Neural cell (in vitro differentiated cells): ENCODE measurements around the gene CAMK1D. TPM values are rescaled to one million over a fixed set of nuclear protein-coding genes. Genes with fewer than 3 reads are reported as not detected.

Experiments used
- H2AFZ ChIP-seq: fragments of 200-600, 300-800 bp; sonication (generic), shearing (Covaris generic); 2 replicates; pipeline ENCODE4 v1.6.0; 2014; ENCODE audit warnings: low read depth, mild to moderate bottlenecking, antibody characterized with exemption, low read length, moderate library complexity
- H3F3A ChIP-seq: fragments of 200-600 bp; shearing (Covaris generic); 2 replicates; pipeline ENCODE4 v1.6.1; 2016; ENCODE audit warnings: mild to moderate bottlenecking, moderate library complexity, mixed read lengths, antibody characterized with exemption, low read length; ENCODE audit not compliant: insufficient read depth, poor library complexity, severe bottlenecking
- H3K27ac ChIP-seq: fragments of 200-600, 300-800 bp; sonication (generic), shearing (Covaris generic); 2 replicates; pipeline ENCODE4 v1.5.1; 2014; ENCODE audit warnings: mild to moderate bottlenecking, low read length, moderate library complexity
- H3K27me3 ChIP-seq: fragments of 300-800, 200-600 bp; sonication (generic), shearing (Covaris generic); 2 replicates; pipeline ENCODE4 v1.6.0; 2014; ENCODE audit warnings: mild to moderate bottlenecking, low read depth, low read length, moderate library complexity; ENCODE audit not compliant: insufficient read depth
- H3K36me3 ChIP-seq: fragments of 300-800, 200-600 bp; sonication (generic), shearing (Covaris generic); 2 replicates; pipeline ENCODE4 v1.5.1; 2014; ENCODE audit warnings: mild to moderate bottlenecking, antibody characterized with exemption, low read length, moderate library complexity; ENCODE audit not compliant: insufficient read depth
- H3K4me2 ChIP-seq: fragments of 300-800, 200-600 bp; sonication (generic), shearing (Covaris generic); 2 replicates; pipeline ENCODE4 v1.6.0; 2014; ENCODE audit warnings: mild to moderate bottlenecking, low read length
- H3K4me3 ChIP-seq: fragments of 300-800, 200-600 bp; sonication (generic), shearing (Covaris generic); 2 replicates; pipeline ENCODE4 v1.5.1; 2014; ENCODE audit warnings: mild to moderate bottlenecking, low read length, moderate library complexity
- H3K79me2 ChIP-seq: fragments of 200-600 bp; shearing (Covaris generic); replicated peaks from 2 replicates; pipeline ENCODE4 v1.6.0; 2014; ENCODE audit warnings: mild to moderate bottlenecking, low read length, moderate library complexity; ENCODE audit not compliant: insufficient read depth
- H3K9ac ChIP-seq: fragments of 300-800, 200-600 bp; sonication (generic), shearing (Covaris generic); 2 replicates; pipeline ENCODE4 v1.6.1; 2016; ENCODE audit warnings: mild to moderate bottlenecking, low read length, mixed read lengths
- H3K9me2 ChIP-seq: fragments of 200-600 bp; shearing (Covaris generic); 2 replicates; pipeline ENCODE4 v1.6.1; 2016; ENCODE audit warnings: mild to moderate bottlenecking, low read length, mixed read lengths; ENCODE audit not compliant: insufficient read depth
- H3K9me3 ChIP-seq: fragments of 200-600, 300-800 bp; sonication (generic), shearing (Covaris generic); 2 replicates; pipeline ENCODE4 v1.6.1; 2016; ENCODE audit warnings: mild to moderate bottlenecking, mixed run types, low read length, moderate library complexity, mixed read lengths
- H4K20me1 ChIP-seq: fragments of 200-600 bp; shearing (Covaris generic); 2 replicates; pipeline ENCODE4 v1.6.1; 2016; ENCODE audit warnings: mild to moderate bottlenecking, mixed run types; ENCODE audit not compliant: insufficient read depth
- EP300 ChIP-seq: fragments of 450-650 bp; conservative IDR thresholded peaks from 2 replicates; pipeline ENCODE4 v1.6.1; 2014; ENCODE audit warnings: antibody characterized with exemption, mild to moderate bottlenecking, moderate library complexity; ENCODE audit not compliant: poor library complexity, severe bottlenecking
- EZH2 ChIP-seq: fragments of 200-600, 300-800 bp; shearing (Covaris generic), sonication (generic); IDR thresholded peaks from 2 replicates; pipeline ENCODE4 v1.6.1; 2014; ENCODE audit warnings: antibody characterized with exemption, low read length, borderline replicate concordance, mild to moderate bottlenecking; ENCODE audit not compliant: insufficient read depth, poor library complexity, severe bottlenecking
- MXI1 ChIP-seq: fragments of 450-650 bp; conservative IDR thresholded peaks from 2 replicates; pipeline ENCODE4 v1.6.1; 2014; ENCODE audit warnings: antibody characterized with exemption, mild to moderate bottlenecking; ENCODE audit not compliant: poor library complexity, severe bottlenecking
- POLR2AphosphoS5 ChIP-seq: IDR thresholded peaks from 2 replicates; pipeline ENCODE4 v1.6.1; 2012
- RAD21 ChIP-seq: fragments of 450-650 bp; conservative IDR thresholded peaks from 2 replicates; pipeline ENCODE4 v1.6.1; 2014; ENCODE audit warnings: antibody characterized with exemption, mild to moderate bottlenecking, moderate library complexity
- SMC3 ChIP-seq: fragments of 450-650 bp; conservative IDR thresholded peaks from 2 replicates; pipeline ENCODE4 v1.6.1; 2014; ENCODE audit warnings: antibody characterized with exemption, mild to moderate bottlenecking, moderate library complexity; ENCODE audit not compliant: poor library complexity
- TAF1 ChIP-seq: IDR thresholded peaks from 2 replicates; pipeline ENCODE4 v1.6.1; 2012; ENCODE audit warnings: low read depth
- polyA plus RNA-seq: library from polyadenylated mRNA; depleted of rRNA; stranded (reverse); fragments of >200 nt; gene quantifications from 2 replicates; pipeline ENCODE4 v1.2.3, GENCODE V29; 2014
- TF ChIP-seq, protein P1 (sequence below): IDR thresholded peaks from 2 replicates; pipeline ENCODE4 v1.6.1; 2012; ENCODE audit warnings: borderline replicate concordance
- TF ChIP-seq, protein P2 (sequence below): fragments of 450-650 bp; IDR thresholded peaks from 2 replicates; pipeline ENCODE4 v1.5.1; 2014; ENCODE audit warnings: antibody characterized with exemption, mild to moderate bottlenecking, moderate library complexity; ENCODE audit not compliant: poor library complexity, severe bottlenecking

CAMK1D gene
- polyA plus RNA-seq, 1 donor from 2014 or later: 13.8 TPM

DNA sequence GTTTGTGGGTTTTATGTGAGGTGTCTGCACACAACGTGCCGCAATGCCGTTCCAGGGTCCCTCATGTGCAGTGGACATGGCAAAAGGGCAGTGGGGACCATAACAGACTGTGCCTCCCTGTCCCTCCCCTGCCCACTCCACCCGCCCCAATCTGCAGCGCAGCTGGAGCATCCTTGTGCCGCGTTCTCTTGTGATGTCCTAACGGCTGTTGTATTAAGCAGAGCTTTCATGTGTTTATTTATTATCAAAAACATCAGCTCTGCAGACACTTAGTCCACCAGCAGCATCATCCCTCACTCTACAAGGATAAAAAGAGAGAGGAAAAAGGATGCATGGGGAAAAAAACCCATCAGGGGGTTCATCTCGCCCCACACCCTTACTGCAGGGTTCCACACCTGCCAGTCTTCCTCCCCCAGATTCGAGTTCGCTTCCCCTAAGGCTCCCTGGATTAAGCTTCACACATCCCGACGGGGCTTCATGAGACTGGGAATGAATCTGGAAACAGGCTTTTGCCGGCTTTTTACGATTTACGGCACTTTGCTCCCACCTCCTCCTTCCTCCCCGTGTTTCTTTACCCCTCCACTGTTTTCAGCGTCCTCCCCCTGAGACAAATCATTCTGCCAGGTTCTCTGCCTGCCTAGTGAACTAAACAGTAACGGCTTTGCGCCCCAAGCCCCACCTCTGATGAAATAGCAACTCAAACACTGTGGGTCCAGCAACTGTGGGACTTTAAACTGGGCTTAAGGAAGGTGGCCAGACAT lies 301.4 kb downstream of the CAMK1D start:
- Histone ChIP-seq H3K9me3 (peaks cover 4% of the 10 kb centered on the region), H3K4me3 (no peak overlapping the region), H3K9ac (no peak overlapping the region), H3K79me2 (no peaks in the 10 kb centered on the region), H3F3A (no peaks in the 10 kb centered on the region), H3K9me2 (no peaks in the 10 kb centered on the region), H3K36me3 (no peaks in the 10 kb centered on the region), H3K27ac (no peak overlapping the region), H3K4me2 (no peak overlapping the region), H3K27me3 (no peaks in the 10 kb centered on the region), H2AFZ (no peak overlapping the region), H4K20me1 (no peaks in the 10 kb centered on the region)
- TF ChIP-seq RAD21 (no peak), POLR2AphosphoS5 (no peak), SMC3 (no peak), MXI1 (no peak), TAF1 (no peak), EP300 (no peak), EZH2 (no peak)
- TF ChIP-seq, protein P1, sequence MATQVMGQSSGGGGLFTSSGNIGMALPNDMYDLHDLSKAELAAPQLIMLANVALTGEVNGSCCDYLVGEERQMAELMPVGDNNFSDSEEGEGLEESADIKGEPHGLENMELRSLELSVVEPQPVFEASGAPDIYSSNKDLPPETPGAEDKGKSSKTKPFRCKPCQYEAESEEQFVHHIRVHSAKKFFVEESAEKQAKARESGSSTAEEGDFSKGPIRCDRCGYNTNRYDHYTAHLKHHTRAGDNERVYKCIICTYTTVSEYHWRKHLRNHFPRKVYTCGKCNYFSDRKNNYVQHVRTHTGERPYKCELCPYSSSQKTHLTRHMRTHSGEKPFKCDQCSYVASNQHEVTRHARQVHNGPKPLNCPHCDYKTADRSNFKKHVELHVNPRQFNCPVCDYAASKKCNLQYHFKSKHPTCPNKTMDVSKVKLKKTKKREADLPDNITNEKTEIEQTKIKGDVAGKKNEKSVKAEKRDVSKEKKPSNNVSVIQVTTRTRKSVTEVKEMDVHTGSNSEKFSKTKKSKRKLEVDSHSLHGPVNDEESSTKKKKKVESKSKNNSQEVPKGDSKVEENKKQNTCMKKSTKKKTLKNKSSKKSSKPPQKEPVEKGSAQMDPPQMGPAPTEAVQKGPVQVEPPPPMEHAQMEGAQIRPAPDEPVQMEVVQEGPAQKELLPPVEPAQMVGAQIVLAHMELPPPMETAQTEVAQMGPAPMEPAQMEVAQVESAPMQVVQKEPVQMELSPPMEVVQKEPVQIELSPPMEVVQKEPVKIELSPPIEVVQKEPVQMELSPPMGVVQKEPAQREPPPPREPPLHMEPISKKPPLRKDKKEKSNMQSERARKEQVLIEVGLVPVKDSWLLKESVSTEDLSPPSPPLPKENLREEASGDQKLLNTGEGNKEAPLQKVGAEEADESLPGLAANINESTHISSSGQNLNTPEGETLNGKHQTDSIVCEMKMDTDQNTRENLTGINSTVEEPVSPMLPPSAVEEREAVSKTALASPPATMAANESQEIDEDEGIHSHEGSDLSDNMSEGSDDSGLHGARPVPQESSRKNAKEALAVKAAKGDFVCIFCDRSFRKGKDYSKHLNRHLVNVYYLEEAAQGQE: no peak
- TF ChIP-seq, protein P2, sequence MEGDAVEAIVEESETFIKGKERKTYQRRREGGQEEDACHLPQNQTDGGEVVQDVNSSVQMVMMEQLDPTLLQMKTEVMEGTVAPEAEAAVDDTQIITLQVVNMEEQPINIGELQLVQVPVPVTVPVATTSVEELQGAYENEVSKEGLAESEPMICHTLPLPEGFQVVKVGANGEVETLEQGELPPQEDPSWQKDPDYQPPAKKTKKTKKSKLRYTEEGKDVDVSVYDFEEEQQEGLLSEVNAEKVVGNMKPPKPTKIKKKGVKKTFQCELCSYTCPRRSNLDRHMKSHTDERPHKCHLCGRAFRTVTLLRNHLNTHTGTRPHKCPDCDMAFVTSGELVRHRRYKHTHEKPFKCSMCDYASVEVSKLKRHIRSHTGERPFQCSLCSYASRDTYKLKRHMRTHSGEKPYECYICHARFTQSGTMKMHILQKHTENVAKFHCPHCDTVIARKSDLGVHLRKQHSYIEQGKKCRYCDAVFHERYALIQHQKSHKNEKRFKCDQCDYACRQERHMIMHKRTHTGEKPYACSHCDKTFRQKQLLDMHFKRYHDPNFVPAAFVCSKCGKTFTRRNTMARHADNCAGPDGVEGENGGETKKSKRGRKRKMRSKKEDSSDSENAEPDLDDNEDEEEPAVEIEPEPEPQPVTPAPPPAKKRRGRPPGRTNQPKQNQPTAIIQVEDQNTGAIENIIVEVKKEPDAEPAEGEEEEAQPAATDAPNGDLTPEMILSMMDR: no peak

DNA sequence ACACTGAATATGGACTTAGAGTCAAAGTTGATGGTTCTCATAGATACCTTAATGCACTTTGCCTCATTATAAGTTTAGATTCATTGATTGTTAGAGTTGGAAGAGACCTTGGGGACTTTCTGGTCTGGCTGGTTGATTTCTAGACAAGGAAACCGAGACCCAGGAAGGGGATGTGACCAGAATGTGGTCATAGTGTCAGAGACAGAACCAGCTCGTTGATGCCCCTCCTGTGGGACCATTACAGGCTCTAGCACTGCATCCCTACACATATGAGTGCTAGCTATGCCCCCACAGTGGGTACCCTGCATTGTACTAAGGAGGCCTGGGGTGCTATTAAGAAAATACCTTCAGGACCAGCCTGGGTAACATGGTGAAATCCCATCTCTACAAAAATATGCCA lies 306.6 kb downstream of the CAMK1D start:
- Histone ChIP-seq H4K20me1 (no peaks in the 10 kb centered on the region), H3K4me3 (no peak overlapping the region)

More for the DNA sequence above, 306.6 kb downstream of the CAMK1D start:
- H3F3A ChIP-seq: no peaks in the 10 kb centered on the region
- no peak overlapping the region for H3K27ac ChIP-seq
- no peak overlapping the region for H2AFZ ChIP-seq
- no peaks in the 10 kb centered on the region for H3K36me3 ChIP-seq
- TF ChIP-seq, protein P1: no peak
- TF ChIP-seq MXI1 (no peak), SMC3 (no peak), EP300 (no peak), POLR2AphosphoS5 (no peak), EZH2 (no peak), RAD21 (no peak), TAF1 (no peak)
- TF ChIP-seq, protein P2: no peak
- H3K9me3 ChIP-seq: peaks cover 4% of the 10 kb centered on the region
- no peaks in the 10 kb centered on the region for H3K79me2 ChIP-seq
- no peak overlapping the region for H3K9ac ChIP-seq
- H3K9me2 ChIP-seq: no peaks in the 10 kb centered on the region
- no peaks in the 10 kb centered on the region for H3K27me3 ChIP-seq
- no peak overlapping the region for H3K4me2 ChIP-seq
